Measurements from ENCODE around the gene SOS1. TPM values are rescaled to one million over a fixed set of nuclear protein-coding genes. Genes with fewer than 3 reads are reported as not detected.

SOS1 gene
- total RNA-seq, 1 experiment from 2014 or later = 28.7 TPM

DNA sequence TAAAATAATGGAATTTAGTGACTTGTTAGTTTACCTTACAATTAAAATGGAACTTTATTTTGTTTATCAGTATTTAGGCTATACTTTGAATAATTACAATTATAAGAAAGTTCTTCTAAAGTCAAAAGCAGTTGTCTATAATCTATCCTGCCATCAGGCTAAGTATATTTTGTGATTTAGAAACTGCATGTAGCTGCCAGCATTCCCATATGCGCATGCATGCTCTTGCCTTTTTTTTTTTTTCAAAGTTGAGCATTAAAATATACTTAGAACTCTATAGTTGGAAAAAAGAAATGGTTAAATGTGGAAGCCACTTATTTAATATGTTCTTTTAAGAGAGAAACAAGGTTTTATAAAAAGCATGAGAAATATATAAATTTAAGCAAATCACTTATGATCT is 132.1 kb downstream of the SOS1 start:
- Histone ChIP-seq H3K27ac (ENCODE audit: low read length) (no peak overlapping the region), H3K27me3 (ENCODE audit: control insufficient read depth, insufficient read depth, low read length) (no peaks in the 10 kb centered on the region), H3K36me3 (ENCODE audit: control insufficient read depth, insufficient read depth, low read length) (peaks cover 7% of the 10 kb centered on the region), H3K4me3 (ENCODE audit: low read depth in 2 of 2, low read length in 2 of 2) (no peak overlapping the region), H3K9me3 (ENCODE audit: control insufficient read depth, insufficient read depth, low read depth, low read length) (no peaks in the 10 kb centered on the region), H3K4me1 (ENCODE audit: control insufficient read depth, insufficient read depth, low read length) (no peaks in the 10 kb centered on the region)
- in situ Hi-C loops (cut with HindIII; ENCODE audit: low pct_unique_long_range_greater_than_20kb, low sequenced_read_pairs) (no loop called here), intact Hi-C loops (cut with micrococcal nuclease; ENCODE audit: unreplicated experiment) (no loop called here)
- ATAC-seq = no peak
- ChIA-PET CTCF (no interaction called here), POLR2A (no interaction called here)
- no TSS peak for BruUV-seq (replicated peaks)
- no peak for DNase-seq (ENCODE audit: low read depth, low spot score)
- TF ChIP-seq POLR2AphosphoS5 (IDR thresholded peaks at IDR 0.05; ENCODE audit: low read depth, low read length) (no peak), SIN3A (IDR thresholded peaks at IDR 0.05; ENCODE audit: borderline replicate concordance, insufficient read depth, low read depth, low read length) (no peak), TCF7L2 (IDR thresholded peaks at IDR 0.05; ENCODE audit: low read depth, low read length) (no peak)
- TF ChIP-seq, protein P1, sequence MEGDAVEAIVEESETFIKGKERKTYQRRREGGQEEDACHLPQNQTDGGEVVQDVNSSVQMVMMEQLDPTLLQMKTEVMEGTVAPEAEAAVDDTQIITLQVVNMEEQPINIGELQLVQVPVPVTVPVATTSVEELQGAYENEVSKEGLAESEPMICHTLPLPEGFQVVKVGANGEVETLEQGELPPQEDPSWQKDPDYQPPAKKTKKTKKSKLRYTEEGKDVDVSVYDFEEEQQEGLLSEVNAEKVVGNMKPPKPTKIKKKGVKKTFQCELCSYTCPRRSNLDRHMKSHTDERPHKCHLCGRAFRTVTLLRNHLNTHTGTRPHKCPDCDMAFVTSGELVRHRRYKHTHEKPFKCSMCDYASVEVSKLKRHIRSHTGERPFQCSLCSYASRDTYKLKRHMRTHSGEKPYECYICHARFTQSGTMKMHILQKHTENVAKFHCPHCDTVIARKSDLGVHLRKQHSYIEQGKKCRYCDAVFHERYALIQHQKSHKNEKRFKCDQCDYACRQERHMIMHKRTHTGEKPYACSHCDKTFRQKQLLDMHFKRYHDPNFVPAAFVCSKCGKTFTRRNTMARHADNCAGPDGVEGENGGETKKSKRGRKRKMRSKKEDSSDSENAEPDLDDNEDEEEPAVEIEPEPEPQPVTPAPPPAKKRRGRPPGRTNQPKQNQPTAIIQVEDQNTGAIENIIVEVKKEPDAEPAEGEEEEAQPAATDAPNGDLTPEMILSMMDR (IDR thresholded peaks at IDR 0.05) = no peak
- TF ChIP-seq, protein P2, sequence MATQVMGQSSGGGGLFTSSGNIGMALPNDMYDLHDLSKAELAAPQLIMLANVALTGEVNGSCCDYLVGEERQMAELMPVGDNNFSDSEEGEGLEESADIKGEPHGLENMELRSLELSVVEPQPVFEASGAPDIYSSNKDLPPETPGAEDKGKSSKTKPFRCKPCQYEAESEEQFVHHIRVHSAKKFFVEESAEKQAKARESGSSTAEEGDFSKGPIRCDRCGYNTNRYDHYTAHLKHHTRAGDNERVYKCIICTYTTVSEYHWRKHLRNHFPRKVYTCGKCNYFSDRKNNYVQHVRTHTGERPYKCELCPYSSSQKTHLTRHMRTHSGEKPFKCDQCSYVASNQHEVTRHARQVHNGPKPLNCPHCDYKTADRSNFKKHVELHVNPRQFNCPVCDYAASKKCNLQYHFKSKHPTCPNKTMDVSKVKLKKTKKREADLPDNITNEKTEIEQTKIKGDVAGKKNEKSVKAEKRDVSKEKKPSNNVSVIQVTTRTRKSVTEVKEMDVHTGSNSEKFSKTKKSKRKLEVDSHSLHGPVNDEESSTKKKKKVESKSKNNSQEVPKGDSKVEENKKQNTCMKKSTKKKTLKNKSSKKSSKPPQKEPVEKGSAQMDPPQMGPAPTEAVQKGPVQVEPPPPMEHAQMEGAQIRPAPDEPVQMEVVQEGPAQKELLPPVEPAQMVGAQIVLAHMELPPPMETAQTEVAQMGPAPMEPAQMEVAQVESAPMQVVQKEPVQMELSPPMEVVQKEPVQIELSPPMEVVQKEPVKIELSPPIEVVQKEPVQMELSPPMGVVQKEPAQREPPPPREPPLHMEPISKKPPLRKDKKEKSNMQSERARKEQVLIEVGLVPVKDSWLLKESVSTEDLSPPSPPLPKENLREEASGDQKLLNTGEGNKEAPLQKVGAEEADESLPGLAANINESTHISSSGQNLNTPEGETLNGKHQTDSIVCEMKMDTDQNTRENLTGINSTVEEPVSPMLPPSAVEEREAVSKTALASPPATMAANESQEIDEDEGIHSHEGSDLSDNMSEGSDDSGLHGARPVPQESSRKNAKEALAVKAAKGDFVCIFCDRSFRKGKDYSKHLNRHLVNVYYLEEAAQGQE (IDR thresholded peaks at IDR 0.05; ENCODE audit: insufficient read depth in 1 of 2, low read depth in 2 of 2, low read length in 1 of 2) = no peak

DNA sequence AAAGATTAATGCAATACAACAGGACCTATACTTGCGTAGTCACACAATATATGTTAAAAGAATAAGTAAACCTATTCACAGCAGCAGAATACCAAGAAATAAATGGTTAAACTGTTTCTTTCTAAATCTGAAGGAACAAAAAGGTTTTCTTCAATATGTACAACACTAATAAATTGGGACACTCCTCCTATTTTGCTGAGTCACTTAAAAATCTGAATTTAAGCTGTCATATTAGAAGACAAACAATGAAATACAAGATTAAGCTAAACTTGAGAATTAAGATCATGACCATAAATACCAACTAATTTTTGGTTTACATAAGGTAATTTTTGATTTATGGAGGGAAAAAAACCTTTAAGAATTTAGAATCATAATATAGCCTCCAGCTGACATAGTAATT is 138.4 kb downstream of the SOS1 start:
- intact Hi-C loops (cut with micrococcal nuclease; ENCODE audit: unreplicated experiment) (no loop called here), in situ Hi-C loops (cut with HindIII; ENCODE audit: low pct_unique_long_range_greater_than_20kb, low sequenced_read_pairs) (no loop called here)
- ChIA-PET CTCF (no interaction called here), POLR2A (no interaction called here)
- Histone ChIP-seq H3K4me3 (ENCODE audit: low read depth in 2 of 2, low read length in 2 of 2) (no peak overlapping the region), H3K27me3 (ENCODE audit: control insufficient read depth, insufficient read depth, low read length) (no peaks in the 10 kb centered on the region), H3K36me3 (ENCODE audit: control insufficient read depth, insufficient read depth, low read length) (peaks cover 3% of the 10 kb centered on the region; the same call in 1 of the 2 replicates), H3K27ac (ENCODE audit: low read length) (no peak overlapping the region), H3K4me1 (ENCODE audit: control insufficient read depth, insufficient read depth, low read length) (no peaks in the 10 kb centered on the region), H3K9me3 (ENCODE audit: control insufficient read depth, insufficient read depth, low read depth, low read length) (no peaks in the 10 kb centered on the region)
- ATAC-seq = no peak
- DNase-seq (ENCODE audit: low read depth, low spot score) = no peak
- no TSS peak for BruUV-seq (replicated peaks)
- TF ChIP-seq POLR2AphosphoS5 (IDR thresholded peaks at IDR 0.05; ENCODE audit: low read depth, low read length) (no peak), SIN3A (IDR thresholded peaks at IDR 0.05; ENCODE audit: borderline replicate concordance, insufficient read depth, low read depth, low read length) (no peak), TCF7L2 (IDR thresholded peaks at IDR 0.05; ENCODE audit: low read depth, low read length) (no peak)
- TF ChIP-seq, protein P1 (IDR thresholded peaks at IDR 0.05) = no peak
- TF ChIP-seq, protein P2 (IDR thresholded peaks at IDR 0.05; ENCODE audit: insufficient read depth in 1 of 2, low read depth in 2 of 2, low read length in 1 of 2) = no peak

Measured in Panc1 (cell line).